OCI-LY3 (cell line): ENCODE results near the gene SERPIND1.
"Not testable (repeated sequence)": the region's sequence is repeated elsewhere in the genome, so short reads cannot be mapped to it uniquely, and the experiment has no call there.

Experiments used
- H2AFZ ChIP-seq: fragments of 200-600, 300-600 bp; shearing (Covaris generic); 2 replicates; pipeline ENCODE4 v1.6.0; 2014; ENCODE audit warnings: antibody characterized with exemption, low read depth, low read length
- H3K27ac ChIP-seq: fragments of 200-600, 300-600 bp; sonication (generic); 2 replicates; pipeline ENCODE4 v1.5.1; 2014; ENCODE audit warnings: mild to moderate bottlenecking, low read length, moderate library complexity, mixed read lengths
- H3K27me3 ChIP-seq: fragments of 200-600, 300-600 bp; sonication (generic); 2 replicates; pipeline ENCODE4 v1.6.1; 2014; ENCODE audit warnings: low read depth, low read length, mixed read lengths
- H3K36me3 ChIP-seq: fragments of 200-600, 300-600 bp; sonication (generic); replicated peaks from 2 replicates; pipeline ENCODE3; 2014; ENCODE audit warnings: low read depth, low read length, mixed read lengths
- H3K4me1 ChIP-seq: fragments of 300-600, 200-600 bp; sonication (generic); 2 replicates; pipeline ENCODE4 v1.6.1; 2014; ENCODE audit warnings: low read length, mixed read lengths
- H3K4me2 ChIP-seq: fragments of 200-600, 300-600 bp; sonication (generic); 2 replicates; pipeline ENCODE4 v1.6.1; 2014; ENCODE audit warnings: low read length, mixed read lengths
- H3K4me3 ChIP-seq: fragments of 300-600, 200-600 bp; sonication (generic); 2 replicates; pipeline ENCODE4 v1.5.1; 2014; ENCODE audit warnings: antibody characterized with exemption, mild to moderate bottlenecking, low read length, moderate library complexity
- H3K79me2 ChIP-seq: fragments of 300-600, 200-600 bp; shearing (Covaris generic); 2 replicates; pipeline ENCODE4 v1.6.1; 2014; ENCODE audit warnings: mild to moderate bottlenecking, low read length, mixed read lengths
- H3K9ac ChIP-seq: fragments of 300-600, 200-600 bp; shearing (Covaris generic); 2 replicates; pipeline ENCODE4 v1.6.0; 2014; ENCODE audit warnings: mild to moderate bottlenecking, low read length, moderate library complexity
- H3K9me3 ChIP-seq: fragments of 200-600, 300-600 bp; shearing (Covaris generic); 2 replicates; pipeline ENCODE4 v1.6.1; 2014; ENCODE audit warnings: low read length, mixed read lengths; ENCODE audit not compliant: insufficient read depth
- H4K20me1 ChIP-seq: fragments of 200-600, 300-600 bp; sonication (generic); 2 replicates; pipeline ENCODE4 v1.6.1; 2016; ENCODE audit warnings: low read length, mixed read lengths; ENCODE audit not compliant: insufficient read depth
- CTCF ChIP-seq: fragments of 200-600, 300-600 bp; sonication (generic); IDR thresholded peaks from 2 replicates; pipeline ENCODE4 v1.5.1; 2014; ENCODE audit warnings: antibody characterized with exemption, low read length, low read depth
- EZH2phosphoT487 ChIP-seq: fragments of 200-600 bp; shearing (Covaris generic); IDR thresholded peaks from 2 replicates; pipeline ENCODE4 v1.6.1; 2018; ENCODE audit warnings: antibody characterized with exemption, mixed run types, low read depth

The SERPIND1 gene

GRCh38 chr22:20819471-20819870, 45.6 kb downstream of the SERPIND1 start:
- Histone ChIP-seq H3K9ac (no peak overlapping the region), H2AFZ (no peak overlapping the region), H3K79me2 (no peaks in the 10 kb centered on the region), H3K9me3 (no peaks in the 10 kb centered on the region), H3K36me3 (peaks cover 30% of the 10 kb centered on the region), H3K27me3 (no peaks in the 10 kb centered on the region), H4K20me1 (no peaks in the 10 kb centered on the region), H3K27ac (no peak overlapping the region), H3K4me3 (no peak overlapping the region), H3K4me1 (no peaks in the 10 kb centered on the region), H3K4me2 (no peak overlapping the region)
- no peak for TF ChIP-seq CTCF
- no peak for TF ChIP-seq EZH2phosphoT487

GRCh38 chr22:20821717-20822239, 47.9 kb downstream of the SERPIND1 start:
- not testable (repeated sequence) for H2AFZ ChIP-seq, H3K9ac ChIP-seq, H3K4me1 ChIP-seq, H3K4me2 ChIP-seq, H3K9me3 ChIP-seq, H4K20me1 ChIP-seq, H3K79me2 ChIP-seq, H3K27ac ChIP-seq, H3K27me3 ChIP-seq, H3K4me3 ChIP-seq
- H3K36me3 ChIP-seq = peaks cover 26% of the 10 kb centered on the region

GRCh38 chr22:20822240-20822639, 48.3 kb downstream of the SERPIND1 start:
- Histone ChIP-seq H2AFZ (no peak overlapping the region), H3K9me3 (no peaks in the 10 kb centered on the region), H3K27ac (no peak overlapping the region), H3K4me1 (no peaks in the 10 kb centered on the region), H3K4me3 (no peak overlapping the region), H3K79me2 (no peaks in the 10 kb centered on the region), H3K9ac (no peak overlapping the region), H3K4me2 (no peak overlapping the region), H4K20me1 (no peaks in the 10 kb centered on the region), H3K36me3 (peaks cover 23% of the 10 kb centered on the region), H3K27me3 (no peaks in the 10 kb centered on the region)
- no peak for TF ChIP-seq EZH2phosphoT487
- TF ChIP-seq CTCF = no peak

GRCh38 chr22:20823264-20823663, 49.4 kb downstream of the SERPIND1 start:
- Histone ChIP-seq H2AFZ (no peak overlapping the region), H3K27ac (no peak overlapping the region), H4K20me1 (no peaks in the 10 kb centered on the region), H3K27me3 (no peaks in the 10 kb centered on the region), H3K36me3 (peaks cover 21% of the 10 kb centered on the region), H3K4me3 (no peak overlapping the region), H3K9me3 (no peaks in the 10 kb centered on the region), H3K79me2 (no peaks in the 10 kb centered on the region), H3K4me1 (no peaks in the 10 kb centered on the region), H3K4me2 (no peak overlapping the region), H3K9ac (no peak overlapping the region)
- no peak for TF ChIP-seq CTCF
- TF ChIP-seq EZH2phosphoT487 = no peak

- not testable (repeated sequence) for H3K4me3 ChIP-seq, H3K9ac ChIP-seq, H4K20me1 ChIP-seq, H2AFZ ChIP-seq, H3K79me2 ChIP-seq, H3K27ac ChIP-seq, H3K4me2 ChIP-seq, H3K4me1 ChIP-seq, H3K9me3 ChIP-seq, H3K27me3 ChIP-seq
- peaks cover 13% of the 10 kb centered on the region for H3K36me3 ChIP-seq
Observed at GRCh38 chr22:20825216-20825615, 51.3 kb downstream of the SERPIND1 start.
